ENCODE results near the gene SLC1A2. TPM values are rescaled to one million over a fixed set of nuclear protein-coding genes. Genes with fewer than 3 reads are reported as not detected.

Gene SLC1A2
- total and polyA plus RNA-seq, 2 donors (not counting 3 experiments of a cell fraction or from before 2014, with no cell fraction given): not detected

- Histone ChIP-seq H3K9me3 (replicated peaks; ENCODE audit: control insufficient read depth, insufficient read depth, low read length) (no peaks in the 10 kb centered on the region), H3K27ac (ENCODE audit: insufficient read depth, low read depth, low read length) (no peak overlapping the region), H3K9me1 (replicated peaks; ENCODE audit: control insufficient read depth, extremely low read depth, insufficient read depth, low read length) (no peaks in the 10 kb centered on the region), H3K4me2 (ENCODE audit: insufficient read depth, low read length) (no peak overlapping the region), H3K4me3 (replicated peaks in 1 of 3; ENCODE audit: insufficient read depth in 1 of 3, low read depth in 1 of 3, low read length in 3 of 3) (no peak overlapping the region), H3K9ac (replicated peaks; ENCODE audit: extremely low read depth, insufficient read depth, low read length) (no peak overlapping the region), H2AFZ (ENCODE audit: low read depth, low read length) (no peak overlapping the region), H3K27me3 (ENCODE audit: control insufficient read depth in 2 of 2, insufficient read depth in 2 of 2, low read length in 2 of 2) (peaks cover 3 to 5% of the 10 kb centered on the region in 2 experiments), H3K36me3 (ENCODE audit: control insufficient read depth in 2 of 2, extremely low read depth in 1 of 2, insufficient read depth in 2 of 2, low read length in 2 of 2) (no peaks in the 10 kb centered on the region), H3K4me1 (ENCODE audit: control insufficient read depth, extremely low read depth, insufficient read depth, low read length) (no peaks in the 10 kb centered on the region), H3K79me2 (ENCODE audit: control insufficient read depth, insufficient read depth, low read length) (no peaks in the 10 kb centered on the region), H4K20me1 (replicated peaks; ENCODE audit: control insufficient read depth, extremely low read depth, insufficient read depth, low read length) (no peaks in the 10 kb centered on the region)
- no TSS peak for BruUV-seq (replicated peaks)
- CTCF ChIA-PET: interaction anchor here (1.8 kb wide), 1 partner anchor 10 kb away, joined by 4 read pairs; no protein-coding TSS in a partner anchor
- TF ChIP-seq EZH2 (IDR thresholded peaks at IDR 0.05; ENCODE audit: borderline replicate concordance, low read depth, low read length, severe bottlenecking): no peak
- no peak for TF ChIP-seq JUN (IDR thresholded peaks at IDR 0.05; ENCODE audit: borderline replicate concordance, insufficient read depth, insufficient read length, low read depth)
- dilution Hi-C loops (cut with MboI; ENCODE audit: extremely low pct_ligation_motif_present, low sequenced_read_pairs) (no loop called here), intact Hi-C loops (cut with micrococcal nuclease) (no loop called here)
- DNase-seq (ENCODE audit: low read depth, low spot score): no peak
- no peak for FAIRE-seq
- POLR2A ChIA-PET: interaction anchor here (0.8 kb wide), 1 partner anchor 8 kb away, joined by 3 read pairs; no protein-coding TSS in a partner anchor
Measured at GRCh38 chr11:35330156-35330889, 89.0 kb downstream of the SLC1A2 start.

DNA sequence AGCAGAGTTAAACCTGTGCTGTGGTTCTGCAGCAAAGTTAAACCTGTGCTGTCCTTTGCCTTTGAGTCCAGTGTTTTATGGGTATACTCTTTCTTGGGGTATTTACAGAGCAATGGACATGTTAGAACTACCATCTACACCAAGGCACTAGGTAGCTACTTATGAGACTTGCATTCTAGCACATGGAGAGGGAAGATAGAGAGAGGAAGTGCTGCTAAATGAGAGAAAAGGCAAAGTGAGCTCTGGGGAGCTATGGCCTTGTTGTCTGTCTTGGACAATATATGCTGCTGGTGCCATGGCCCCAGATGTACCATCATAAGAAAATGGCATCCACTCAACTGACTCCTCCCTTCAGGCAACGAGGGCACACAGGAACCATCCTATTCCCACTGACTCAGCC is 91.5 kb downstream of the SLC1A2 start:
- Histone ChIP-seq H3K79me2 (ENCODE audit: control insufficient read depth, insufficient read depth, low read length) (no peaks in the 10 kb centered on the region), H3K36me3 (ENCODE audit: control insufficient read depth in 2 of 2, extremely low read depth in 1 of 2, insufficient read depth in 2 of 2, low read length in 2 of 2) (no peaks in the 10 kb centered on the region), H4K20me1 (replicated peaks; ENCODE audit: control insufficient read depth, extremely low read depth, insufficient read depth, low read length) (no peaks in the 10 kb centered on the region), H3K9ac (replicated peaks; ENCODE audit: extremely low read depth, insufficient read depth, low read length) (no peak overlapping the region), H3K4me3 (replicated peaks in 1 of 3; ENCODE audit: insufficient read depth in 1 of 3, low read depth in 1 of 3, low read length in 3 of 3) (no peak overlapping the region), H3K4me2 (ENCODE audit: insufficient read depth, low read length) (no peak overlapping the region), H3K27ac (ENCODE audit: insufficient read depth, low read depth, low read length) (no peak overlapping the region), H3K9me3 (replicated peaks; ENCODE audit: control insufficient read depth, insufficient read depth, low read length) (no peaks in the 10 kb centered on the region), H3K27me3 (ENCODE audit: control insufficient read depth in 2 of 2, insufficient read depth in 2 of 2, low read length in 2 of 2) (peaks cover 3 to 11% of the 10 kb centered on the region in 2 experiments), H2AFZ (ENCODE audit: low read depth, low read length) (no peak overlapping the region), H3K9me1 (replicated peaks; ENCODE audit: control insufficient read depth, extremely low read depth, insufficient read depth, low read length) (no peaks in the 10 kb centered on the region), H3K4me1 (ENCODE audit: control insufficient read depth, extremely low read depth, insufficient read depth, low read length) (no peaks in the 10 kb centered on the region)
- TF ChIP-seq FOS (IDR thresholded peaks at IDR 0.05; ENCODE audit: borderline replicate concordance, insufficient read depth, low read length): no peak
- TF ChIP-seq POLR2A (IDR thresholded peaks at IDR 0.05; ENCODE audit: low read depth, low read length): no peak
- TF ChIP-seq, protein P1, sequence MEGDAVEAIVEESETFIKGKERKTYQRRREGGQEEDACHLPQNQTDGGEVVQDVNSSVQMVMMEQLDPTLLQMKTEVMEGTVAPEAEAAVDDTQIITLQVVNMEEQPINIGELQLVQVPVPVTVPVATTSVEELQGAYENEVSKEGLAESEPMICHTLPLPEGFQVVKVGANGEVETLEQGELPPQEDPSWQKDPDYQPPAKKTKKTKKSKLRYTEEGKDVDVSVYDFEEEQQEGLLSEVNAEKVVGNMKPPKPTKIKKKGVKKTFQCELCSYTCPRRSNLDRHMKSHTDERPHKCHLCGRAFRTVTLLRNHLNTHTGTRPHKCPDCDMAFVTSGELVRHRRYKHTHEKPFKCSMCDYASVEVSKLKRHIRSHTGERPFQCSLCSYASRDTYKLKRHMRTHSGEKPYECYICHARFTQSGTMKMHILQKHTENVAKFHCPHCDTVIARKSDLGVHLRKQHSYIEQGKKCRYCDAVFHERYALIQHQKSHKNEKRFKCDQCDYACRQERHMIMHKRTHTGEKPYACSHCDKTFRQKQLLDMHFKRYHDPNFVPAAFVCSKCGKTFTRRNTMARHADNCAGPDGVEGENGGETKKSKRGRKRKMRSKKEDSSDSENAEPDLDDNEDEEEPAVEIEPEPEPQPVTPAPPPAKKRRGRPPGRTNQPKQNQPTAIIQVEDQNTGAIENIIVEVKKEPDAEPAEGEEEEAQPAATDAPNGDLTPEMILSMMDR (IDR thresholded peaks at IDR 0.05; ENCODE audit: extremely low read depth in 1 of 2, insufficient read depth in 1 of 2, low read depth in 1 of 2, low read length in 2 of 2): no peak
- no peak for TF ChIP-seq JUN (IDR thresholded peaks at IDR 0.05; ENCODE audit: borderline replicate concordance, insufficient read depth, insufficient read length, low read depth)
- TF ChIP-seq GATA2 (IDR thresholded peaks at IDR 0.05; ENCODE audit: insufficient read depth, insufficient read length, low read depth, low read length): no peak
- TF ChIP-seq MYC (IDR thresholded peaks at IDR 0.05; ENCODE audit: low read depth, low read length): no peak
- TF ChIP-seq MAX (IDR thresholded peaks at IDR 0.05; ENCODE audit: insufficient read depth, insufficient read length): no peak
- TF ChIP-seq POLR2AphosphoS5 (IDR thresholded peaks at IDR 0.05; ENCODE audit: insufficient read depth, low read depth, low read length): no peak
- no peak for TF ChIP-seq EZH2 (IDR thresholded peaks at IDR 0.05; ENCODE audit: borderline replicate concordance, low read depth, low read length, severe bottlenecking)
- CTCF ChIA-PET: no interaction called here
- dilution Hi-C loops (cut with MboI; ENCODE audit: extremely low pct_ligation_motif_present, low sequenced_read_pairs) (no loop called here), intact Hi-C loops (cut with micrococcal nuclease) (no loop called here)
- no TSS peak for BruUV-seq (replicated peaks)
- no peak for DNase-seq (ENCODE audit: low read depth, low spot score)
- POLR2A ChIA-PET: no interaction called here
- FAIRE-seq: no peak

Measured in endothelial cell of umbilical vein (primary cell).